ENCODE data around the gene MYNN.

The MYNN gene

DNA sequence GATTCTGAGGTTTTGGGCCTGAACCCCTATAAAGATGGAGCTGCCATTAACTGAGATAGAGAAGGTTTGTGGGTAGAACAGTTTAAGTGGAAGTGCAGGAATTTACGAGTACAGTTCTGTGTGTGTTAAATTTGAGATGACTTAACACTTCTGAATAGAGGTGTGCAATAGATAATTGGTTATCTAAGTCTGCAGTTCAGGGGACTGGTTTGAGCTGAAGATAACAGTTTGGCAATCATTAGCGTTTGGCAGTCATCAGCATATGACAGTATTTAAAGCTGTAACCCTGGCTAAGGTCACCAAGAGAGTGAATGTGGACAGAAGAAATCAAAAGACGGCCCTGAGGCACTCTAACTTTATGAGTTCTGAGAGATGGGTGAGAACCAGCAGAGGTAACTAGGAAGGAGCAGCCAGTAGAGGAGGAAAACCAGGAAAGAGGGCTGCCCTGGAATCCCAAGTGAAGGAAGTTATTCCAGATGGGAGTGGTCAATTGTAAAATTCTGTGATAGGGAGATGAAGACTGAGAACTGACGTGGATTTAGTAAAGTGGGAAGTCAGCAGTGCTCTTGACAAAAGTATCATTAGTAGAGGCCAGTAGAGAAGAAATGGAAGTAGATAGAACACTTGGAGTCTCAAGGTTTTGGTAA lies 8.1 kb downstream of the MYNN start:
- H3K9me2 ChIP-seq (replicated peaks; ENCODE audit: insufficient read depth, low read length), result no peaks in the 10 kb centered on the region
- TF ChIP-seq, protein P1, sequence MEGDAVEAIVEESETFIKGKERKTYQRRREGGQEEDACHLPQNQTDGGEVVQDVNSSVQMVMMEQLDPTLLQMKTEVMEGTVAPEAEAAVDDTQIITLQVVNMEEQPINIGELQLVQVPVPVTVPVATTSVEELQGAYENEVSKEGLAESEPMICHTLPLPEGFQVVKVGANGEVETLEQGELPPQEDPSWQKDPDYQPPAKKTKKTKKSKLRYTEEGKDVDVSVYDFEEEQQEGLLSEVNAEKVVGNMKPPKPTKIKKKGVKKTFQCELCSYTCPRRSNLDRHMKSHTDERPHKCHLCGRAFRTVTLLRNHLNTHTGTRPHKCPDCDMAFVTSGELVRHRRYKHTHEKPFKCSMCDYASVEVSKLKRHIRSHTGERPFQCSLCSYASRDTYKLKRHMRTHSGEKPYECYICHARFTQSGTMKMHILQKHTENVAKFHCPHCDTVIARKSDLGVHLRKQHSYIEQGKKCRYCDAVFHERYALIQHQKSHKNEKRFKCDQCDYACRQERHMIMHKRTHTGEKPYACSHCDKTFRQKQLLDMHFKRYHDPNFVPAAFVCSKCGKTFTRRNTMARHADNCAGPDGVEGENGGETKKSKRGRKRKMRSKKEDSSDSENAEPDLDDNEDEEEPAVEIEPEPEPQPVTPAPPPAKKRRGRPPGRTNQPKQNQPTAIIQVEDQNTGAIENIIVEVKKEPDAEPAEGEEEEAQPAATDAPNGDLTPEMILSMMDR (IDR thresholded peaks at IDR 0.05; ENCODE audit: insufficient read depth, low read length, poor library complexity, severe bottlenecking), result no peak
- TF ChIP-seq EZH2phosphoT487 (conservative IDR thresholded peaks at IDR 0.05; ENCODE audit: low read length), result no peak

DNA sequence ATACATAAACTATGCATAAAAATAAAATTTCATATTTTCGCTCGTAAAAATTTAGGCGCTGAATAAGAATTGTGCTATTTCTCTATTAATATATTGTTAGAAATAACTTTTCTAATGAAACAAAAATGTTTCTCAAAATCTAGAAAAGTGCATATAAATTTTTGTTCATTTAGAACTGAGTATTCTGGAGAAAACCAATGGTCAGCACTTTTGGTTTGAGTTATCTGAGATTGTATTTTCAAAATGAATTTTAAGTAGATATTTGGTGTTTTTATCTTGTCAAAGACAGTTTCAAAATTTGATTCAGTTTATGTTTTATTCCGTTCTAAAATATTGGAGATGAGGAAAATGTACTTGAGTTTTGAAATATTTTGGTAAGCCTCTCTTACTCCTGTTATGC lies 13.9 kb downstream of the MYNN start:
- TF ChIP-seq, protein P1 (IDR thresholded peaks at IDR 0.05; ENCODE audit: insufficient read depth, low read length, poor library complexity, severe bottlenecking), result no peak
- TF ChIP-seq EZH2phosphoT487 (conservative IDR thresholded peaks at IDR 0.05; ENCODE audit: low read length), result no peak
- no peaks in the 10 kb centered on the region for H4K20me1 ChIP-seq (ENCODE audit: low read depth, low read length)
- H3K4me3 ChIP-seq (ENCODE audit: insufficient read depth, low read length, poor library complexity, severe bottlenecking), result no peak overlapping the region
- no peak overlapping the region for H3K4me2 ChIP-seq (ENCODE audit: low read depth, low read length, poor library complexity, severe bottlenecking)
- no peak overlapping the region for H2AFZ ChIP-seq (ENCODE audit: low read depth, low read length, severe bottlenecking)
- H3K36me3 ChIP-seq (ENCODE audit: low read length), result peaks cover 68% of the 10 kb centered on the region
- H3F3A ChIP-seq (ENCODE audit: insufficient read depth), result peaks cover 7% of the 10 kb centered on the region; the same call in 1 of the 2 replicates
- H3K9me2 ChIP-seq (replicated peaks; ENCODE audit: insufficient read depth, low read length), result no peaks in the 10 kb centered on the region
- H3K9ac ChIP-seq (ENCODE audit: low read length), result no peak overlapping the region
- H3K27ac ChIP-seq (ENCODE audit: low read depth, low read length), result no peak overlapping the region
- H3K79me2 ChIP-seq (ENCODE audit: insufficient read depth, low read length), result no peaks in the 10 kb centered on the region
- H3K27me3 ChIP-seq (ENCODE audit: low read length), result no peaks in the 10 kb centered on the region
- no peaks in the 10 kb centered on the region for H3K9me3 ChIP-seq (ENCODE audit: insufficient read depth, low read length)

More for the DNA sequence above, 8.1 kb downstream of the MYNN start:
- Histone ChIP-seq H4K20me1 (ENCODE audit: low read depth, low read length) (no peaks in the 10 kb centered on the region), H3K27ac (ENCODE audit: low read depth, low read length) (no peak overlapping the region), H3K79me2 (ENCODE audit: insufficient read depth, low read length) (peaks cover 14% of the 10 kb centered on the region), H2AFZ (ENCODE audit: low read depth, low read length, severe bottlenecking) (no peak overlapping the region), H3K4me3 (ENCODE audit: insufficient read depth, low read length, poor library complexity, severe bottlenecking) (no peak overlapping the region), H3K27me3 (ENCODE audit: low read length) (no peaks in the 10 kb centered on the region), H3K9ac (ENCODE audit: low read length) (no peak overlapping the region), H3F3A (ENCODE audit: insufficient read depth) (peaks cover 11% of the 10 kb centered on the region; the same call in 1 of the 2 replicates), H3K36me3 (ENCODE audit: low read length) (peaks cover 71% of the 10 kb centered on the region), H3K9me3 (ENCODE audit: insufficient read depth, low read length) (no peaks in the 10 kb centered on the region), H3K4me2 (ENCODE audit: low read depth, low read length, poor library complexity, severe bottlenecking) (no peak overlapping the region)

DNA sequence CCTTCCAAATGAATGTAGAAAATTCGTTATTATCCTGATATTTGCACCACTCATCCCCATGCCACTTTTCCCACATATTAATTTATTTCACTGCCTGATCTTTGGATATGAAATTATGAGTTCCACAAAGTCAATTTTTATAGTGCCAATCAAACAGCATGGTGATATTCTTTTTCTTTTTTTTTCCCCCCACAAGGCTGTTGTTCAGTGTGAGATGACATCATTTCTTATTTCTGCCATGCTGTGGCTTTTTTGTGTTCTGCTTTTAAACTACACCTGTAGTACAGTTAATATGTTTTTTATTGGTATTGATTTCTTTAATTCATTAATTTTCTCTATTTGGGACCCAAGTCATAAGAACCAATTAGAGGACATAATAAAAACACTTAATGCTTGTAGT lies 14.6 kb downstream of the MYNN start:
- no peak overlapping the region for H3K4me2 ChIP-seq (ENCODE audit: low read depth, low read length, poor library complexity, severe bottlenecking)
- no peaks in the 10 kb centered on the region for H3K9me3 ChIP-seq (ENCODE audit: insufficient read depth, low read length)
- no peak overlapping the region for H2AFZ ChIP-seq (ENCODE audit: low read depth, low read length, severe bottlenecking)
- no peaks in the 10 kb centered on the region for H3K79me2 ChIP-seq (ENCODE audit: insufficient read depth, low read length)
- H3K4me3 ChIP-seq (ENCODE audit: insufficient read depth, low read length, poor library complexity, severe bottlenecking), result no peak overlapping the region
- no peaks in the 10 kb centered on the region for H4K20me1 ChIP-seq (ENCODE audit: low read depth, low read length)
- peaks cover 7% of the 10 kb centered on the region; the same call in 1 of the 2 replicates for H3F3A ChIP-seq (ENCODE audit: insufficient read depth)
- H3K9ac ChIP-seq (ENCODE audit: low read length), result no peak overlapping the region
- H3K27me3 ChIP-seq (ENCODE audit: low read length), result no peaks in the 10 kb centered on the region
- peaks cover 64% of the 10 kb centered on the region for H3K36me3 ChIP-seq (ENCODE audit: low read length)
- TF ChIP-seq, protein P1 (IDR thresholded peaks at IDR 0.05; ENCODE audit: insufficient read depth, low read length, poor library complexity, severe bottlenecking), result no peak
- no peak for TF ChIP-seq EZH2phosphoT487 (conservative IDR thresholded peaks at IDR 0.05; ENCODE audit: low read length)
- H3K9me2 ChIP-seq (replicated peaks; ENCODE audit: insufficient read depth, low read length), result no peaks in the 10 kb centered on the region
- no peak overlapping the region for H3K27ac ChIP-seq (ENCODE audit: low read depth, low read length)

All from SU-DHL-6 (cell line).